K562 (cell line): ENCODE measurements around the gene ZNF618. TPM values are rescaled to one million over a fixed set of nuclear protein-coding genes. Genes with fewer than 3 reads are reported as not detected.

Source experiments
- ATAC-seq: fragments of 200-7000 bp; cut with Tn5 transposase; 3 replicates; pipeline ENCODE4 v1.9.1; 2020; ENCODE audit warnings: moderate library complexity
- BruUV-seq: library from RNA; stranded (reverse); fragments of 400-500 nt; replicated peaks from 2 replicates; lab custom pipeline; 2021; lab: Mats Ljungman, UMichigan
- CTCF ChIA-PET: fragments of 300-600 bp; formaldehyde crosslinking; extraction: SDS; loops from one replicate; lab custom pipeline; 2021; ENCODE audit warnings: low intra/inter-chr PET ratio; lab: Yijun Ruan, JAX
- POLR2A ChIA-PET: fragments of 300-600, 350-650 bp; sonication (Branson Sonifier 250); formaldehyde crosslinking; extraction: SDS; loops from one replicate; lab custom pipeline; 2021; ENCODE audit warnings: antibody characterized with exemption, inconsistent platforms; lab: Yijun Ruan, JAX
- DNase-seq, 4 experiments: peaks; one replicate each; pipeline versions ENCODE4 v3.0.0 to v3.0.0-alpha.2; 2011 to 2018; ENCODE audit warnings: low spot score in 3 of 4, mixed read lengths in 3 of 4; ENCODE audit errors: extremely low read depth in 1 of 4
- FAIRE-seq: peaks from 2 replicates; lab custom pipeline; 2011; peaks lifted over from hg19 to GRCh38; lab: Jason Lieb, UNC
- H2AFZ ChIP-seq: 2 replicates; pipeline ENCODE4 v1.6.0; 2011; ENCODE audit warnings: low read depth, low read length, control low read depth, inconsistent platforms
- H3K27ac ChIP-seq: fragments of 200-600 bp; 3 replicates; pipeline ENCODE4 v1.8.0; 2011; ENCODE audit warnings: low read depth, mild to moderate bottlenecking, control low read depth, inconsistent platforms, low read length, moderate library complexity, mixed read lengths; ENCODE audit errors: extremely low read depth
- H3K27me3 ChIP-seq, 2 experiments: fragments of 300-600 bp in 1 of 2; 2 replicates in 1 of 2; 3 replicates in 1 of 2; pipeline versions ENCODE4 v1.6.0 to v1.8.0; 2011; ENCODE audit warnings: inconsistent platforms in 2 of 2, low read length in 2 of 2, mild to moderate bottlenecking in 1 of 2, mixed read lengths in 1 of 2, moderate library complexity in 1 of 2; ENCODE audit not compliant: control insufficient read depth in 2 of 2, insufficient read depth in 2 of 2
- H3K36me3 ChIP-seq: fragments of 300-600 bp; 3 replicates; pipeline ENCODE4 v1.8.0; 2011; ENCODE audit warnings: mild to moderate bottlenecking, low read length, inconsistent platforms; ENCODE audit not compliant: control insufficient read depth, insufficient read depth
- H3K4me1 ChIP-seq, 2 experiments: fragments of 200-600 bp in 1 of 2; replicated peaks in 1 of 2; 2 replicates in 1 of 2; 3 replicates in 1 of 2; pipeline versions ENCODE4 v1.5.1 to v1.8.0; 2011; ENCODE audit warnings: inconsistent platforms in 2 of 2, low read length in 2 of 2, mild to moderate bottlenecking in 1 of 2, mixed read lengths in 1 of 2, moderate library complexity in 1 of 2; ENCODE audit not compliant: control insufficient read depth in 2 of 2, insufficient read depth in 2 of 2
- H3K4me2 ChIP-seq: 2 replicates; pipeline ENCODE4 v1.6.1; 2011; ENCODE audit warnings: low read length, control low read depth, inconsistent platforms, mixed read lengths; ENCODE audit not compliant: insufficient read depth
- H3K4me3 ChIP-seq: fragments of 200-600 bp; sonication (generic), shearing (Covaris generic); 2 replicates; pipeline ENCODE4 v1.5.1; 2016; ENCODE audit warnings: control low read depth, inconsistent platforms
- H3K79me2 ChIP-seq: fragments of 200-600 bp; 3 replicates; pipeline ENCODE4 v1.8.0; 2011; ENCODE audit warnings: low read length, inconsistent platforms; ENCODE audit not compliant: control insufficient read depth, insufficient read depth
- H3K9ac ChIP-seq, 2 experiments: 2 replicates each; pipeline versions ENCODE4 v1.6.0 to v1.6.1; 2011; ENCODE audit warnings: low read depth in 2 of 2, low read length in 2 of 2, control low read depth in 1 of 2, inconsistent platforms in 1 of 2, mild to moderate bottlenecking in 1 of 2, mixed read lengths in 1 of 2; ENCODE audit not compliant: insufficient read depth in 1 of 2
- H3K9me1 ChIP-seq: one replicate; pipeline ENCODE4 v1.6.0; 2011; ENCODE audit warnings: inconsistent platforms, mild to moderate bottlenecking, low read length, moderate library complexity; ENCODE audit not compliant: control insufficient read depth, insufficient read depth
- H3K9me3 ChIP-seq: replicated peaks from 2 replicates; pipeline ENCODE4 v1.5.1; 2011; ENCODE audit warnings: low read depth, low read length, inconsistent platforms; ENCODE audit not compliant: control insufficient read depth, insufficient read depth
- H4K20me1 ChIP-seq: replicated peaks from 2 replicates; pipeline ENCODE4 v1.6.1; 2011; ENCODE audit warnings: low read length, inconsistent platforms, mixed read lengths; ENCODE audit not compliant: control insufficient read depth, insufficient read depth
- E2F8 ChIP-seq: fragments of 450-650 bp; IDR thresholded peaks from 2 replicates; pipeline ENCODE4 v1.7.1; 2018; ENCODE audit warnings: mild to moderate bottlenecking, low read depth; ENCODE audit not compliant: partially characterized antibody
- EWSR1 ChIP-seq: fragments of 450-650 bp; IDR thresholded peaks from 2 replicates; pipeline ENCODE4 v1.6.1; 2018; ENCODE audit warnings: borderline replicate concordance, mild to moderate bottlenecking, low read depth, moderate library complexity; ENCODE audit not compliant: partially characterized antibody
- HINFP ChIP-seq: fragments of 450-650 bp; conservative IDR thresholded peaks from 2 replicates; pipeline ENCODE4 v1.6.1; 2016; ENCODE audit warnings: missing genetic modification characterization, low read depth, mild to moderate bottlenecking, control low read depth, missing compliant biosample characterization
- NFE2L1 ChIP-seq: fragments of 450-650 bp; IDR thresholded peaks from 2 replicates; pipeline ENCODE4 v1.6.1; 2016; ENCODE audit warnings: missing genetic modification characterization, low read depth, mild to moderate bottlenecking, missing compliant biosample characterization, moderate library complexity, borderline replicate concordance
- PRMT5 ChIP-seq: sonication (generic); formaldehyde crosslinking; IDR thresholded peaks from 2 replicates; pipeline ENCODE4 v1.5.0; 2020; ENCODE audit warnings: missing genetic modification reagents
- SIRT6 ChIP-seq: IDR thresholded peaks from one replicate; pipeline ENCODE4 v1.6.1; 2012; ENCODE audit warnings: low read depth, mild to moderate bottlenecking, control low read depth, inconsistent platforms, low read length, moderate library complexity
- TCF7L2 ChIP-seq: fragments of 150-350 bp; IDR thresholded peaks from 2 replicates; pipeline ENCODE4 v1.6.1; 2016; ENCODE audit warnings: low read depth, mild to moderate bottlenecking, low read length, moderate library complexity
- TEAD1 ChIP-seq, 2 experiments: fragments of 450-650 bp in 1 of 2; sonication (generic) in 1 of 2; formaldehyde crosslinking; IDR thresholded peaks; 2 replicates each; pipeline versions ENCODE4 v1.4.0 to v1.8.0; 2020 to 2022; ENCODE audit warnings: mild to moderate bottlenecking in 2 of 2, missing genetic modification reagents in 1 of 2
- TSC22D4 ChIP-seq: fragments of 450-650 bp; IDR thresholded peaks from 2 replicates; pipeline ENCODE4 v1.6.1; 2016; ENCODE audit warnings: missing genetic modification characterization, missing biosample characterization, control low read depth
- ZNF277 ChIP-seq: fragments of 250-450 bp; sonication (Bioruptor Pico); IDR thresholded peaks from 2 replicates; pipeline ENCODE4 v1.8.0; 2022; ENCODE audit warnings: inconsistent platforms, mild to moderate bottlenecking, moderate library complexity, borderline replicate concordance
- WGBS: fragments of 100-300 bp; shearing (Covaris generic); methylation state at CpG from one replicate; pipeline ENCODE4 v1.1.6; 2016; ENCODE audit warnings: low coverage, mixed read lengths; ENCODE audit not compliant: insufficient coverage; ENCODE audit errors: missing lambda C conversion rate; 5-methylcytosine and 5-hydroxymethylcytosine counted together
- in situ Hi-C: fragments of 300-500 bp; cut with MboI; formaldehyde crosslinking; loops from 4 replicates; pipeline ENCODE4 v1.15.0; 2018; ENCODE audit warnings: inconsistent platforms, mixed read lengths
- intact Hi-C: fragments of 100-400 bp; cut with micrococcal nuclease; formaldehyde crosslinking; loops from 2 replicates; pipeline ENCODE4 v1.14.2; 2022
- polyA plus RNA-seq, 8 experiments: library from polyadenylated mRNA; depleted of rRNA in 4 of 8; stranded (reverse) in 5 of 8; unstranded in 3 of 8; fragments of >200 nt; fragmentation: Nextera tagmentation in 2 of 8; fragmentation: Illumina TruSeq in 1 of 8; extraction: Ambion mirVana in 2 of 8; extraction: Trizol in 1 of 8; gene quantifications; 2 replicates each; pipeline versions ENCODE4 v1.2.1 to v1.2.3, GENCODE V29; 2011 to 2014; ENCODE audit warnings: inconsistent platforms in 1 of 8, missing spikeins in 1 of 8
- total RNA-seq, 7 experiments: library from RNA; depleted of rRNA in 6 of 7; stranded (reverse); fragments of >200 nt in 6 of 7; fragmentation: Illumina TruSeq in 2 of 7; extraction: Trizol in 2 of 7; gene quantifications; 2 replicates each; pipeline versions ENCODE4 v1.2.1 to v1.2.3, GENCODE V29; 2011 to 2021; ENCODE audit warnings: low replicate concordance in 1 of 7

Gene ZNF618
- total and polyA plus RNA-seq, 9 of the 15 experiments (the other 6 are each of a cell fraction or from before 2014, with no cell fraction given), result 0.08 to 13.7 (median 3.4) TPM

- TF ChIP-seq PRMT5 (CRISPR knock-in tag) (no peak), TEAD1 (CRISPR knock-in tag; IDR thresholded peaks at IDR 0.05) (no peak), HINFP (tag) (no peak), SIRT6 (no peak), ZNF277 (no peak), EWSR1 (no peak)
These were observed 161.1 kb downstream of the ZNF618 start (continued) for GRCh38 chr9:114037249-114037648.

- ChIA-PET POLR2A (interaction anchor here (0.6 to 0.7 kb wide), 4 partner anchors 11 to 276 kb away, joined by 3 to 4 read pairs (median 4); partner anchors contain the start of gene ZNF618), CTCF (no interaction called here)
- H3K4me1 ChIP-seq, result no peaks in the 10 kb centered on the region
- BruUV-seq, result no TSS peak
- no peaks in the 10 kb centered on the region for H3K9me1 ChIP-seq
- in situ Hi-C loops, result no loop called here
- intact Hi-C loops, result no loop called here
- no peaks in the 10 kb centered on the region for H4K20me1 ChIP-seq
- no peak overlapping the region for H2AFZ ChIP-seq
- WGBS, result 48% methylated on average over 19 of the region's 19 CpGs
- no peak overlapping the region for H3K27ac ChIP-seq
- no peak overlapping the region for H3K4me2 ChIP-seq
- no peaks in the 10 kb centered on the region for H3K79me2 ChIP-seq
- no peak overlapping the region for H3K4me3 ChIP-seq
- H3K9ac ChIP-seq, result no peak overlapping the region
- ATAC-seq (no peak), FAIRE-seq (no peak), DNase-seq (no peak)
- no peaks in the 10 kb centered on the region for H3K9me3 ChIP-seq
- no peaks in the 10 kb centered on the region for H3K27me3 ChIP-seq
- H3K36me3 ChIP-seq, result peaks cover 5% of the 10 kb centered on the region; the same call in 1 of the 3 replicates
- TF ChIP-seq NFE2L1, result no peak
- TF ChIP-seq TSC22D4 (tag), result no peak
- TF ChIP-seq TCF7L2, result no peak
- TF ChIP-seq E2F8, result no peak
These were observed 162.0 kb downstream of the ZNF618 start for GRCh38 chr9:114037961-114038723.
